ENCODE measurements around the gene FXYD7. TPM values are rescaled to one million over a fixed set of nuclear protein-coding genes. Genes with fewer than 3 reads are reported as not detected.
"Not testable (repeated sequence)": the region's sequence is repeated elsewhere in the genome, so short reads cannot be mapped to it uniquely, and the experiment has no call there.

Gene FXYD7
- total RNA-seq, 1 donor: not detected

GRCh38 chr19:35146746-35147459 is 3.8 kb downstream of the FXYD7 start:
- H3K4me3 ChIP-seq (ENCODE audit: low read depth, low read length): no peak overlapping the region
- TF ChIP-seq CTCF (IDR thresholded peaks at IDR 0.05; ENCODE audit: insufficient read depth, low read length): no peak
- DNase-seq (ENCODE audit: low read depth): no peak

GRCh38 chr19:35149463-35149862 is 6.4 kb downstream of the FXYD7 start:
- H3K4me3 ChIP-seq (ENCODE audit: low read depth, low read length): no peak overlapping the region
- no peak for TF ChIP-seq CTCF (IDR thresholded peaks at IDR 0.05; ENCODE audit: insufficient read depth, low read length)
- DNase-seq (ENCODE audit: low read depth): no peak

- TF ChIP-seq CTCF (IDR thresholded peaks at IDR 0.05; ENCODE audit: insufficient read depth, low read length): no peak
- no peak for DNase-seq (ENCODE audit: low read depth)
- H3K4me3 ChIP-seq (ENCODE audit: low read depth, low read length): no peak overlapping the region
These were observed 7.4 kb downstream of the FXYD7 start for GRCh38 chr19:35150445-35150844.

GRCh38 chr19:35151273-35152065 is 8.4 kb downstream of the FXYD7 start:
- H3K4me3 ChIP-seq (ENCODE audit: low read depth, low read length): no peak overlapping the region
- DNase-seq (ENCODE audit: low read depth): no peak
- TF ChIP-seq CTCF (IDR thresholded peaks at IDR 0.05; ENCODE audit: insufficient read depth, low read length): no peak

- not testable (repeated sequence) for DNase-seq (ENCODE audit: low read depth); H3K4me3 ChIP-seq (ENCODE audit: low read depth, low read length)
These were observed 10.1 kb downstream of the FXYD7 start for GRCh38 chr19:35153129-35153522.

- peak; percentile 75 for TF ChIP-seq CTCF (IDR thresholded peaks at IDR 0.05; ENCODE audit: insufficient read depth, low read length)
- DNase-seq (ENCODE audit: low read depth): no peak
- peak overlapping the region; percentile 95 for H3K4me3 ChIP-seq (ENCODE audit: low read depth, low read length)
These were observed 10.9 kb downstream of the FXYD7 start for GRCh38 chr19:35153701-35154524.

All from fibroblast of the aortic adventitia (primary cell).